Measurements from ENCODE around the gene ATRIP. TPM values are rescaled to one million over a fixed set of nuclear protein-coding genes. Genes with fewer than 3 reads are reported as not detected.

The ATRIP gene
- total and polyA plus RNA-seq, 11 donors: 2.1 to 5.1 (median 3.6) TPM

GRCh38 chr3:48405971-48406370 lies 40.6 kb upstream of the ATRIP start:
- Histone ChIP-seq H3K27me3 (no peaks in the 10 kb centered on the region), H3K9me3 (no peaks in the 10 kb centered on the region), H3K4me3 (no peak overlapping the region), H3K36me3 (peaks cover 0 to 75% (median 58%) of the 10 kb centered on the region in 9 donors), H3K4me1 (peaks cover 0 to 11% (median 2%) of the 10 kb centered on the region in 12 donors), H3K27ac (peak overlapping the region in 1 of 12 donors; percentile 86)
- ATAC-seq (no peak), DNase-seq (no peak)
- 50 to 89% (median 84%) methylated on average over 1 of the region's 1 CpG for WGBS, 4 donors
- TF ChIP-seq POLR2A (IDR thresholded peaks at IDR 0.05): no peak
- no peak for TF ChIP-seq CTCF (IDR thresholded peaks at IDR 0.05)
- intact Hi-C loops (cut with DNase I): loop anchor here in 1 of 10 donors (10.0 kb wide), 1 partner anchor 131 kb away; no protein-coding TSS in a partner anchor

DNA sequence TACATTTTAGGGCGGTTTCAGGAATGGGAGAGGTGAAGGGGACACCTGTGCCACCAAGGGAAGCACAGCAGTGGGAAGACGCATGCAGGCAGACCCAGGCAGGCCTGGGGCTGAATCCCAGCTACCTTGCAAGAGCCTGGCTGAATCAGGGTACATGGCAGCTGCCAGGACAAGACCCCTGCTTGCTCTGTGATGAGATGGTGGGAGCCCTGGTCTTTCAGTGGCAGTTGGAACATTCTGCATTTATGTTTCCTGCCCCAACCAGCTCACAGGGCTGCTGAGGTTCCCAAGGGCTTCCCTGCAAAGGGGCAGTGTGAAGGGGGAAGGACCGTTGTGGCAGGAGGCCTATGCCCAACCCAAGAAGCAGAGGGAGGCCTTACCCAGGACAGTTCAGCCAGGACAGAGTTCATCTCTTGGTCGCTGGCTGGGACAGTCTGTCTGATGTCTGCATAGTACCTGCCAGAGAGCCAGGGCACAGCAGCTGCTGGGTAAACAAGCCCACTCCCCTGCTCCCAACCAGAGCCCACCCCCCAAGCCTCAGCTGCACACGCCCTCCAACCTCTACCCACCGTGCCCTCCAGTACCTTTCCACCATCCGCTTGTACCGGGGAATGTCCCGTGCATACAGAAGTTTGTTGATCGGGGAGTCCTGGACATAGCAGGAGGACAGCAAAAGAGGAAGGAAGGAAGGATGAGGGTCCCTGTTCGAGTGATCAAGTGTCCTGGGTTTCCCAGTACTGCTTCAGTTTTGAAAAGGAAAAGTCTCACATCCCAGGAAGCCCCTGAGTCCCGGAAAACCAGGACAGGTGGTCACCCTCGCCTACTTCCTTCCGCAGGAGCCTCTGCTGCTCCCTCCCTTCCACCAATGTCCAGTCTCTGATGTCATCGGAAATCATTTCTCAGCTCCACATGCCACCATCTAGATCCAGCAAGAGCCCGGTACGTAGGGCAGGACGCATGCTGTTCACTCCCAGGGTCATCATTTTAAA lies 39.8 kb upstream of the ATRIP start:
- no peaks in the 10 kb centered on the region for H3K9me3 ChIP-seq
- intact Hi-C loops (cut with DNase I): loop anchor here in 1 of 10 donors (10.0 kb wide), 1 partner anchor 132 kb away; no protein-coding TSS in a partner anchor
- DNase-seq (peak in 1 of 5 donors; percentile 20), ATAC-seq (no peak)
- H3K27me3 ChIP-seq: no peaks in the 10 kb centered on the region
- peaks cover 0 to 83% (median 65%) of the 10 kb centered on the region in 9 donors for H3K36me3 ChIP-seq
- TF ChIP-seq POLR2A (IDR thresholded peaks at IDR 0.05): no peak
- no peak for TF ChIP-seq CTCF (IDR thresholded peaks at IDR 0.05)
- H3K27ac ChIP-seq: peak overlapping the region in 1 of 12 donors; percentile 24
- WGBS, 4 donors: 81 to 84% (median 83%) methylated on average over 18 of the region's 18 CpGs
- H3K4me3 ChIP-seq: no peak overlapping the region
- H3K4me1 ChIP-seq: peaks cover 0 to 9% (median 2%) of the 10 kb centered on the region in 12 donors

DNA sequence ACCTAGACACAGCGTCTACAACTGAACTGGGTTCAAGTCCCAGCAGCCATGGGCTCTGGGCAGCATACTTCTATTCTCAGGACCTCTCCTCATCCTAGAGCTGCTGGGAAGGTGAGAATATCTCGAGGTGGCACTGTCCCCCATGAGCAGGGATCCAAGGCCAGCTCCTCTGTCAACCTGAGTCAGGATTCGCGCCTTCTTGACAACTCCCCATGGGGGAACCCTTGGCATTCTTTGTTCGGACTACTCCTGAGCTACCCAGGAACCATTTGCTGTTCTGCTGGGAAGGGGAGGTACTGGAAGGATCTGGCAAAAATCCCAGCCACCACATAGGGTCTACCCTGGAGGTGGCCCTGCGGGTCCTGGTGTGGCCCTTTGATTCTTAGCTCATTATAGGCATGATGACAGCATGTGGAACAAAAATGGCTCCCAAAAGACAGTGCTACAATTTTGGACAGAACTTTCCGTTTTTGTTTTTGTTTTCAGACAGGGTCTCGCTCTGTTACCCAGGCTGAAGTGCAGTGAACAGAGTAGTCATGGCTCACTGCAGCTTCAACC lies 38.9 kb upstream of the ATRIP start:
- DNase-seq (peak in 2 of 5 donors; percentile 0 to 9), ATAC-seq (no peak)
- H3K27me3 ChIP-seq: no peaks in the 10 kb centered on the region
- H3K27ac ChIP-seq: no peak overlapping the region
- intact Hi-C loops (cut with DNase I): loop anchor here in 1 of 10 donors (10.0 kb wide), 1 partner anchor 133 kb away; no protein-coding TSS in a partner anchor
- TF ChIP-seq POLR2A (IDR thresholded peaks at IDR 0.05) (no peak), CTCF (IDR thresholded peaks at IDR 0.05) (no peak)
- no peaks in the 10 kb centered on the region for H3K9me3 ChIP-seq
- WGBS, 4 donors: 84 to 92% (median 88%) methylated on average over 7 to 8 of the region's 8 CpGs
- H3K36me3 ChIP-seq: peaks cover 0 to 92% (median 74%) of the 10 kb centered on the region in 9 donors
- peaks cover 0 to 3% (median 0%) of the 10 kb centered on the region in 12 donors for H3K4me1 ChIP-seq
- H3K4me3 ChIP-seq: no peak overlapping the region

All from heart left ventricle (tissue), 16 donors.